Nephron progenitor cell (in vitro differentiated cells): Measurements from ENCODE around the gene CASS4.

Experiments
- DNase-seq: peaks from one replicate; pipeline ENCODE4 v3.0.0; 2021
- H3K27ac Mint-ChIP-seq: 2 replicates; pipeline ENCODE4 v1.8.0; 2021; ENCODE audit warnings: mild to moderate bottlenecking, moderate library complexity, mixed read lengths
- H3K27me3 Mint-ChIP-seq: 2 replicates; pipeline ENCODE4 v1.8.0; 2021; ENCODE audit warnings: mild to moderate bottlenecking, low read depth, mixed read lengths; ENCODE audit not compliant: poor library complexity
- H3K36me3 Mint-ChIP-seq: 2 replicates; pipeline ENCODE4 v1.8.0; 2021; ENCODE audit warnings: low read depth, mixed read lengths
- H3K4me1 Mint-ChIP-seq: 2 replicates; pipeline ENCODE4 v1.8.0; 2021; ENCODE audit warnings: mixed read lengths
- H3K4me3 Mint-ChIP-seq: 2 replicates; pipeline ENCODE4 v1.8.0; 2021; ENCODE audit warnings: mild to moderate bottlenecking, moderate library complexity, mixed read lengths
- H3K9me3 Mint-ChIP-seq: 2 replicates; pipeline ENCODE4 v1.8.0; 2021; ENCODE audit warnings: mild to moderate bottlenecking, moderate library complexity, mixed read lengths
- CTCF ChIP-seq: fragments of 200-600 bp; sonication (generic); IDR thresholded peaks from 2 replicates; pipeline ENCODE4 v1.5.0; 2021; ENCODE audit warnings: antibody characterized with exemption

Gene CASS4, protein sequence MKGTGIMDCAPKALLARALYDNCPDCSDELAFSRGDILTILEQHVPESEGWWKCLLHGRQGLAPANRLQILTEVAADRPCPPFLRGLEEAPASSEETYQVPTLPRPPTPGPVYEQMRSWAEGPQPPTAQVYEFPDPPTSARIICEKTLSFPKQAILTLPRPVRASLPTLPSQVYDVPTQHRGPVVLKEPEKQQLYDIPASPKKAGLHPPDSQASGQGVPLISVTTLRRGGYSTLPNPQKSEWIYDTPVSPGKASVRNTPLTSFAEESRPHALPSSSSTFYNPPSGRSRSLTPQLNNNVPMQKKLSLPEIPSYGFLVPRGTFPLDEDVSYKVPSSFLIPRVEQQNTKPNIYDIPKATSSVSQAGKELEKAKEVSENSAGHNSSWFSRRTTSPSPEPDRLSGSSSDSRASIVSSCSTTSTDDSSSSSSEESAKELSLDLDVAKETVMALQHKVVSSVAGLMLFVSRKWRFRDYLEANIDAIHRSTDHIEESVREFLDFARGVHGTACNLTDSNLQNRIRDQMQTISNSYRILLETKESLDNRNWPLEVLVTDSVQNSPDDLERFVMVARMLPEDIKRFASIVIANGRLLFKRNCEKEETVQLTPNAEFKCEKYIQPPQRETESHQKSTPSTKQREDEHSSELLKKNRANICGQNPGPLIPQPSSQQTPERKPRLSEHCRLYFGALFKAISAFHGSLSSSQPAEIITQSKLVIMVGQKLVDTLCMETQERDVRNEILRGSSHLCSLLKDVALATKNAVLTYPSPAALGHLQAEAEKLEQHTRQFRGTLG

GRCh38 chr20:56411759-56412472 lies at the start of gene CASS4:
Gene CASS4 (plus strand): TSS chr20:56412260. CDS start chr20:56412459, 199 bp downstream.
- DNase-seq, result no peak
- peak within 1 kb of the TSS; percentile 62 for H3K27ac Mint-ChIP-seq
- peaks cover 4% of the 10 kb centered on the region for H3K27me3 Mint-ChIP-seq
- H3K9me3 Mint-ChIP-seq, result no peaks in the 10 kb centered on the region
- H3K36me3 Mint-ChIP-seq, result peaks cover 30% of the 10 kb centered on the region
- no peaks in the 10 kb centered on the region for H3K4me1 Mint-ChIP-seq
- TF ChIP-seq CTCF, result no peak
- no peak within 1 kb of the TSS for H3K4me3 Mint-ChIP-seq

DNA sequence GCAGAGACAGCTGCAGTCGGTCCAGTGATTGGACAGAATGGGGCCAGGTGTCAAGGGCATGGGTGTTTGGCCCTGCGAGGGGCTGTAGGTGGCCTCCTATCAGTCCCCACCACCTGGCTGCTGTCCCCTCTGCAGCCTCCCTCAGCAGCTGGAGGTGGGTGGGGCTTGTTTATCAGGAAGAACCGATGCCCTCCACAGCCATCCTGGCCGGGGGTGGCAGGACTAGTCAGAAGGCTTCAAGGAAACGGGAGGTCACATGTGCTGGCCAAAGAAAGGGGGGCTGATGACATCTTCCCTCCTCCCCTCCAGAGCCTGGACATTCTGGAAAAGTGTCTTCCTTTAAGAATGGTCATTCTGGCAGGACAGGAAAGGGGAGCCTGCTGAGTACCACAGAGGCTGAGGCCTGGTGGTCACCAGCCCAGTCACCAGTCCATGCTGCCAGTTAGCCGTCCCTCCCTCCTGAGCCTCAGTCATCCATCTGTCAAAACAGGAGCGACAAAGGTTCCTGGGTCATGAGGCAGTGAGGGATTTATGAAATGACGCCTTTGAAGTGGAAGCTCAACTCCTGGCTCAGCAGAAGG lies 49.1 kb upstream of the CASS4 start:
- Mint-ChIP-seq H3K27ac (no peak overlapping the region), H3K4me3 (no peak overlapping the region), H3K36me3 (peaks cover 33% of the 10 kb centered on the region), H3K4me1 (peaks cover 28% of the 10 kb centered on the region), H3K9me3 (no peaks in the 10 kb centered on the region), H3K27me3 (peaks cover 7% of the 10 kb centered on the region)
- no peak for TF ChIP-seq CTCF
- DNase-seq, result no peak

- Mint-ChIP-seq H3K4me3 (no peak overlapping the region), H3K4me1 (peaks cover 22% of the 10 kb centered on the region), H3K9me3 (no peaks in the 10 kb centered on the region), H3K36me3 (peaks cover 33% of the 10 kb centered on the region), H3K27me3 (peaks cover 6% of the 10 kb centered on the region), H3K27ac (no peak overlapping the region)
- no peak for TF ChIP-seq CTCF
- DNase-seq, result no peak
Observed at GRCh38 chr20:56363491-56363890, 48.6 kb upstream of the CASS4 start.

GRCh38 chr20:56368351-56369134 lies 43.5 kb upstream of the CASS4 start:
- Mint-ChIP-seq H3K36me3 (peaks cover 50% of the 10 kb centered on the region), H3K9me3 (no peaks in the 10 kb centered on the region), H3K27me3 (no peaks in the 10 kb centered on the region), H3K4me1 (no peaks in the 10 kb centered on the region), H3K4me3 (no peak overlapping the region), H3K27ac (peak overlapping the region; percentile 83)
- DNase-seq, result no peak
- no peak for TF ChIP-seq CTCF

DNA sequence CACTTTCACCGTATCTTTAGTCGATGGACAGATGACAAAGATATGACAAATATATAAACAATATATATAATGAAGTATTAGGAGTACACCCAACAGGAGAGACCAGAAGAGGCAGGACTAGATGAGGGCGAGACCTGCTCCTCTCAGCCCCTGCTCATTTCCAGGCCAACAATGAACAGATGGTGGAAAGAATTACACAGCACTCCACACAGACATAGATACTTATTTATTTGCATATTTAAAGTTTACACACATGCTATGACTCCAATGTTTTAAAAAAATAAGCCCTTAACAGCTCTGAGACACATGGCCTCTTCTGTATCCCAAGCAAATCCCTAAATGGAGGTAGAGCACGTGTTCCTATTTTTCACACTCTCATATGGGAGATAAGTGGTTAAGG lies 42.9 kb upstream of the CASS4 start:
- Mint-ChIP-seq H3K9me3 (no peaks in the 10 kb centered on the region), H3K4me1 (no peaks in the 10 kb centered on the region), H3K36me3 (peaks cover 53% of the 10 kb centered on the region), H3K4me3 (no peak overlapping the region), H3K27me3 (no peaks in the 10 kb centered on the region), H3K27ac (peak overlapping the region; percentile 84)
- no peak for DNase-seq
- TF ChIP-seq CTCF, result no peak
